Choroid plexus epithelial cell (primary cell): ENCODE results near the gene ARMS2.

Experiments used
- DNase-seq: peaks from one replicate; pipeline ENCODE4 v3.0.0-alpha.2; 2010; ENCODE audit warnings: low read depth
- H3K4me3 ChIP-seq: 2 replicates; pipeline ENCODE4 v1.5.1; 2011; ENCODE audit warnings: low read depth, mild to moderate bottlenecking, control low read depth, low read length, moderate library complexity
- TF ChIP-seq, protein P1 (sequence below): conservative IDR thresholded peaks from 2 replicates; pipeline ENCODE4 v1.5.1; 2011; ENCODE audit warnings: low read depth, mild to moderate bottlenecking, control low read depth, inconsistent platforms, low read length, moderate library complexity

The ARMS2 gene

DNA sequence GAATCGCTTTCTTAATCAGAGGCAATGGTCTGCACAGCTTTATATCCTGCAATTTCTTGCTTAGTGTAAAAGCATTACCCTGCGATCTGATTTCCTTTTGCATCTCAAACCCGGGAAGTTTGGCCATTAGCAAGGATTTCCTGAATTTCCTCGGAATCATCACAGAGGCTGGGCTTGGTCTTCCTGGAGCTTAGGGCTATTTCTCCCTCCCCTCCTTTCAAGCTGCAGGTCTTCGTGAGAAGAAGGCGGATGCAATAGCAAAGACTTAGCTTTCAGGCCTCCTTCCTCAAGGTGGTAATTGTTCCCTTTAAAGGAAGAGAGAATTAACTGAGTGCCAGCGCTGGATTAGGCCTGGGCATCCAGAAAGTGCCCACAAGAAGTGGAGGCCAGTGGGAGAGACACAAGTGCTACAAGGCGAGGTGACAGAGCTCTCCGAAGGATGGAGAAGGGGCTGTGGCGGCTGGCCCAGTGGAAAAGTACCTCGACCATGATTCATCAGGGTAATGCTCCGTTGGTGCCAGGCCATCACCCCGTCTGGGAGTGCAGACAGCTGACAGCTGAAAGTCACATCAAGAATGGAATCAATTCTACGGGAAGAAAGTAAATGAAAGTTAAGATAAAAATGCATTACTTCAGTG is 4.0 kb upstream of the ARMS2 start:
- TF ChIP-seq, protein P1, sequence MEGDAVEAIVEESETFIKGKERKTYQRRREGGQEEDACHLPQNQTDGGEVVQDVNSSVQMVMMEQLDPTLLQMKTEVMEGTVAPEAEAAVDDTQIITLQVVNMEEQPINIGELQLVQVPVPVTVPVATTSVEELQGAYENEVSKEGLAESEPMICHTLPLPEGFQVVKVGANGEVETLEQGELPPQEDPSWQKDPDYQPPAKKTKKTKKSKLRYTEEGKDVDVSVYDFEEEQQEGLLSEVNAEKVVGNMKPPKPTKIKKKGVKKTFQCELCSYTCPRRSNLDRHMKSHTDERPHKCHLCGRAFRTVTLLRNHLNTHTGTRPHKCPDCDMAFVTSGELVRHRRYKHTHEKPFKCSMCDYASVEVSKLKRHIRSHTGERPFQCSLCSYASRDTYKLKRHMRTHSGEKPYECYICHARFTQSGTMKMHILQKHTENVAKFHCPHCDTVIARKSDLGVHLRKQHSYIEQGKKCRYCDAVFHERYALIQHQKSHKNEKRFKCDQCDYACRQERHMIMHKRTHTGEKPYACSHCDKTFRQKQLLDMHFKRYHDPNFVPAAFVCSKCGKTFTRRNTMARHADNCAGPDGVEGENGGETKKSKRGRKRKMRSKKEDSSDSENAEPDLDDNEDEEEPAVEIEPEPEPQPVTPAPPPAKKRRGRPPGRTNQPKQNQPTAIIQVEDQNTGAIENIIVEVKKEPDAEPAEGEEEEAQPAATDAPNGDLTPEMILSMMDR: no peak
- H3K4me3 ChIP-seq: no peak overlapping the region
- no peak for DNase-seq

DNA sequence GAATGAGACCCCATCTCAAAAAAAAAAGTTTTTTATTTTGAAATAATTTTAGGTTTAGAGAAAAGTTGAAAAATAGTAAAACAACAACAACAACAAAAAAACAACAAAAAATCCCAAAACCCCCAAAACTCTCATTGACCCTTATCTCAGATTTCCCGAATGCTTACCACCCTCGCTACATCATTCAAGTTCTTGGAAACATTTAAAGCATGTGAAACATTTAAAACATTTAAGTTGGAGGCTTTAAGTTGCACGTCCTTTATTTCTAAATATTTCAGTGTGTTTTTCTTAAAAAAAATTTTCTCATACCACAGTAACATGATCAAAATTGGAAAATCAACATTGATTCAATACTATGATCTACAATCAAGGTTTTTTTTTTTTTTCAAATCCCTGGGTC is 382 bp upstream of the ARMS2 start:
- H3K4me3 ChIP-seq: no peak overlapping the region
- TF ChIP-seq, protein P1: no peak
- DNase-seq: no peak

DNA sequence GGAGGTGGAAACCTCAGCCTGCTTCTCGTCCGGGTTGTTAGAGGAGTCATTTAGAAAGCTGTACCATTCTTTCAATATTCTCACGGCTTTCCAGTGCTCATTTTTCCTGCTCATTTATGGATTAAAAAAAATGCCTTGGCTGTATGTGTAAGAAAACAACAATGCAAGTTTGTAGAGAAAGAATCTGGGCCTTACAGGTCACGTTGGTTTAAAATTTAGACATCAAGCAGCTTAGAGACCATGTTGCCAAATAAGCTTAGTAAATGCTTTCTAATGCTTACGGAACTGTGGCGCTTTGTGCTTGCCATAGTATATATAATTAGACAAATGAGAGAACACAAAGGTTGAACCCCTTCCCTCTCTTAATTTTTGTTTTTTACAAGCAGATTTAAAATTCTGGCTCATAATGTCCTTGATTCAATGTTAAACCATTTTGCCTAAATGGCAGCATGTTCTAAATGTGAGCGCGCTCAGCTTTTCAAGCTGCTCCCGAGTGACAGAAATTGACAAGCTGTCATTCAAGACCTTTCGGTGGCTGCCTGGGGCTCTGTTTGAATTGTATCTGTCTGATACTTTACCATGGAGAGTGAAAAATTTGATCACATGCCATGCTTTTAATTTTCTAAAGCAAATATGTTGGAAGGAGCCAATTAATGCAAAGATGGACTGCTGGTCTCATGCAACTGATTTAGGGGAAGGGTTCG is 1.1 kb downstream of the ARMS2 start:
- no peak for DNase-seq
- TF ChIP-seq, protein P1: no peak
- no peak overlapping the region for H3K4me3 ChIP-seq

DNA sequence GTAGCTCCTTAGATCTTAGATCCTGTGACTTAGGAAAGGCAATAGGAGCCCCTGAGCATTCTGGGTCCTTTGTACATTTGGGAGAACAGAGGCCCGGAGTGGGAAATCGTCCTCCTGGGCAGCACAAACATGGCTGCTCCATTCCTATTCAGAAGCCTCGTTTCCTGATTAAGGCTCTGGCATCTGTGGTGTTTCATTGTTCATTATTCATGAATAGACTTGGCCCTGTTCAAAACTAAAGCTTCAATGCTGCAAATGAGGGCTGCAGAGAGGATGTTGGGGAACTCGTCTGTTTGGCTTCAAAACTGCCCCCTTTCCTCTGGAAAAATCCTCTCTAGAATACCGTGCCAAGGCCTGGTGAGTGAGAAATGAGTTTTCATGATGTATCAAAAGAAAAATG is 3.5 kb downstream of the ARMS2 start:
- no peak overlapping the region for H3K4me3 ChIP-seq
- TF ChIP-seq, protein P1: no peak
- no peak for DNase-seq

DNA sequence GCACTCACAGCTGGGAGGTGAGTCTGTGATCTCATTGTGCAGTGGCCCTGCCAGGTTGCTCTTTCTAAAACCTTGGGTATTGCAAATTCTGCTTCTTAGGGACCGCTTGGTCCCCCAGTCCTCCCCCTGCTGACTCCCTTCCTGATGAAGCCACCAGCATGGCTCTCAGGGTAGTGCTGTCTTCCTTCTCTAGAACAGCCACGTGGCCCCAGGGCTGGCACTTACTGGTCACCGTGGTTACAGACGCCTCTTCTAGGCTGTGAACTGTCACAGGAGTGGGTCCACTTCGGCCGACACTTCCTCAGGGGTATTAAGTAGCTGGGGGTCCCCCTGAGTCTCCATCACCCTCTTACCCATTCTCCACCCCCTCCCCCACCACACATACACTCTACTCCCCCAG is 4.2 kb downstream of the ARMS2 start:
- DNase-seq: no peak

DNA sequence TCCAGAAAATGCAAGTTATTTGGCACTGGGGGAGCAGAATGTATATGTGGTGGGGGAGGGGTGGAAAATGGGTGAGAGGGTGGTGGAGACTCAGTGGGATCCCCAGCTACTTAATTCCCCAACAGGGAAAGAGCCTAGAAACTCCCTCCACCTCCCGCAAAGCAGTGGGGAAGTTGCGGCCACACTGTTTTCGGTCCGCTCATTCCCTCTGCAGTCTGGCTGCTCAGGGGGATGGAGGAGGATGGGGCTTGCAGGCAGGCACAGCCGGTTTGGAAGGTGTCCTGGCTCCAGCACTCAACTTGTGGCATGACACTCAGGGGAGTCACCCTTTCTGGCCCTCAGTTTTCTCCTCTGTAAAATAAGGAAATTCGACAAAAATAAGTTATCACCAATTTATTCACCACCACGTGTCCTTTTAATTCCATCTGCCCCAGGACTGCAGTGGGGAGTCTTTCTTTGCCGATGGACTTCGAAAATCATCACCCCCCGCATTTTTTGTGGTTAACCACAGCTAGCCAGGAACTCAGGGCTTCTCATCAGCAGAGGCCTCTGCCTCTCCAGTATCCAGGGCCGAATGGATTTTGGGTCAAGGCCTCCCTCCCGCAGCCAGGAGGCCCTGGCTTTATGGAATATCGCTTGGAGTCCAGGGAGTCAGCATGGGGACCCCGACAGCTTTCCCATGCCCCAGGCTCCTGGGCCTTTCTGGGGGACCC is 5.3 kb downstream of the ARMS2 start:
- TF ChIP-seq, protein P1: no peak
- peak; percentile 82 for DNase-seq

More for the DNA sequence above, 4.2 kb downstream of the ARMS2 start:
- TF ChIP-seq, protein P1: no peak
- H3K4me3 ChIP-seq: no peak overlapping the region

More for the DNA sequence above, 5.3 kb downstream of the ARMS2 start:
- no peak overlapping the region for H3K4me3 ChIP-seq
